Loucy (cell line): ENCODE measurements around the gene GRK6.

ENCODE experiments used
- EZH2phosphoT487 ChIP-seq: fragments of 200-600 bp; IDR thresholded peaks from 2 replicates; pipeline ENCODE4 v1.6.1; 2018; ENCODE audit warnings: antibody characterized with exemption, mild to moderate bottlenecking, moderate library complexity, borderline replicate concordance
- TF ChIP-seq, protein P1 (sequence below): fragments of 200-600 bp; sonication (generic); conservative IDR thresholded peaks from 2 replicates; pipeline ENCODE4 v1.5.1; 2014; ENCODE audit warnings: mild to moderate bottlenecking, antibody characterized with exemption, low read length

DNA sequence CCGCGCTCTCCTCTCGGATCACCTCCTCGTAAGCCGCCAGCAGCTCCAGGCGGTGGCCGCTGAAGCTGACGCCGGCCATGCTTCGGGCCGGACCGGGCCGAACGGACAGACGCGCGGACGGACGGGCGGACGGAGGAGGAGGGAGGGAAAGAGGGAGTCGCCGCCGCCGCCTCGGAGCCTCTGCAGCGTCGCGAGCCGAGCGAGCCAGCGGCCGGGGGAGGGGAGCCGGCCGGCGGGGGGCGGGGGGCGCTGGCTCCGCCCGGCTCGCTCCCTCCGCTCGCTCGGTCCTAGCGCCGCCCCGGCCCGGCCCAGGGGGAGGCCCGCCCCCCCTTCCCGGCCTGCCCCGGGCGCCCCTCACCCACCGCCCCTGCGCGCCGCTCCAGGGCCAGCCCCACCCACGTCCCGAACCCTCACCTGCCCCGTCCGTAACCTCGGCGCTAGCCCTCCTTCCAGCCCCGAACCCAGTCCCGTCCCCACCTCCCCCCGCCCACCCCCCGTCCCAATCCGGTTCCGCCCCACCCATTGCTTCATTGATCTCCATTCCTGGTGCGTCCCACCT is 47.0 kb downstream of the GRK6 start, which contains the start of gene DBN1:
- TF ChIP-seq, protein P1, sequence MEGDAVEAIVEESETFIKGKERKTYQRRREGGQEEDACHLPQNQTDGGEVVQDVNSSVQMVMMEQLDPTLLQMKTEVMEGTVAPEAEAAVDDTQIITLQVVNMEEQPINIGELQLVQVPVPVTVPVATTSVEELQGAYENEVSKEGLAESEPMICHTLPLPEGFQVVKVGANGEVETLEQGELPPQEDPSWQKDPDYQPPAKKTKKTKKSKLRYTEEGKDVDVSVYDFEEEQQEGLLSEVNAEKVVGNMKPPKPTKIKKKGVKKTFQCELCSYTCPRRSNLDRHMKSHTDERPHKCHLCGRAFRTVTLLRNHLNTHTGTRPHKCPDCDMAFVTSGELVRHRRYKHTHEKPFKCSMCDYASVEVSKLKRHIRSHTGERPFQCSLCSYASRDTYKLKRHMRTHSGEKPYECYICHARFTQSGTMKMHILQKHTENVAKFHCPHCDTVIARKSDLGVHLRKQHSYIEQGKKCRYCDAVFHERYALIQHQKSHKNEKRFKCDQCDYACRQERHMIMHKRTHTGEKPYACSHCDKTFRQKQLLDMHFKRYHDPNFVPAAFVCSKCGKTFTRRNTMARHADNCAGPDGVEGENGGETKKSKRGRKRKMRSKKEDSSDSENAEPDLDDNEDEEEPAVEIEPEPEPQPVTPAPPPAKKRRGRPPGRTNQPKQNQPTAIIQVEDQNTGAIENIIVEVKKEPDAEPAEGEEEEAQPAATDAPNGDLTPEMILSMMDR, result no peak
- no peak for TF ChIP-seq EZH2phosphoT487
